H1 (cell line): ENCODE measurements around the gene GFPT1.

Source experiments
- CHD2 ChIP-seq: IDR thresholded peaks from 2 replicates; pipeline ENCODE4 v1.6.1; 2012; ENCODE audit warnings: low read length, improper control_type of control experiment
- CTCF ChIP-seq, 3 experiments: IDR thresholded peaks; 1 replicate in 2 of 3; 2 replicates in 1 of 3; pipeline versions ENCODE4 v1.5.1 to v1.6.1; 2011; ENCODE audit warnings: low read length in 3 of 3, mild to moderate bottlenecking in 3 of 3, inconsistent platforms in 2 of 3, low read depth in 1 of 3, moderate library complexity in 1 of 3; ENCODE audit not compliant: insufficient read depth in 1 of 3; ENCODE audit errors: control extremely low read depth in 1 of 3
- FOSL1 ChIP-seq: IDR thresholded peaks from 2 replicates; pipeline ENCODE4 v1.6.1; 2011; ENCODE audit warnings: mild to moderate bottlenecking, low read depth, low read length, moderate library complexity; ENCODE audit not compliant: insufficient read depth
- TAF1 ChIP-seq: IDR thresholded peaks from 2 replicates; pipeline ENCODE4 v1.6.1; 2011; ENCODE audit warnings: mild to moderate bottlenecking, low read depth, low read length

GRCh38 chr2:69390471-69390870 is 3.4 kb upstream of the GFPT1 start:
- TF ChIP-seq CHD2 (no peak), CTCF (IDR thresholded peaks at IDR 0.05; ENCODE audit: control extremely low read depth in 1 of 3, insufficient read depth in 1 of 3, low read depth in 1 of 3, low read length in 3 of 3) (no peak), TAF1 (no peak), FOSL1 (no peak)
